Left hindlimb (tissue), 1 donor: Measurements from ENCODE around the gene SYNPO2.
"Not testable (repeated sequence)": the region's sequence is repeated elsewhere in the genome, so short reads cannot be mapped to it uniquely, and the experiment has no call there.

Experiments
- DNase-seq: peaks from one replicate; pipeline ENCODE4 v3.0.0-alpha.2; 2018

SYNPO2 gene, protein sequence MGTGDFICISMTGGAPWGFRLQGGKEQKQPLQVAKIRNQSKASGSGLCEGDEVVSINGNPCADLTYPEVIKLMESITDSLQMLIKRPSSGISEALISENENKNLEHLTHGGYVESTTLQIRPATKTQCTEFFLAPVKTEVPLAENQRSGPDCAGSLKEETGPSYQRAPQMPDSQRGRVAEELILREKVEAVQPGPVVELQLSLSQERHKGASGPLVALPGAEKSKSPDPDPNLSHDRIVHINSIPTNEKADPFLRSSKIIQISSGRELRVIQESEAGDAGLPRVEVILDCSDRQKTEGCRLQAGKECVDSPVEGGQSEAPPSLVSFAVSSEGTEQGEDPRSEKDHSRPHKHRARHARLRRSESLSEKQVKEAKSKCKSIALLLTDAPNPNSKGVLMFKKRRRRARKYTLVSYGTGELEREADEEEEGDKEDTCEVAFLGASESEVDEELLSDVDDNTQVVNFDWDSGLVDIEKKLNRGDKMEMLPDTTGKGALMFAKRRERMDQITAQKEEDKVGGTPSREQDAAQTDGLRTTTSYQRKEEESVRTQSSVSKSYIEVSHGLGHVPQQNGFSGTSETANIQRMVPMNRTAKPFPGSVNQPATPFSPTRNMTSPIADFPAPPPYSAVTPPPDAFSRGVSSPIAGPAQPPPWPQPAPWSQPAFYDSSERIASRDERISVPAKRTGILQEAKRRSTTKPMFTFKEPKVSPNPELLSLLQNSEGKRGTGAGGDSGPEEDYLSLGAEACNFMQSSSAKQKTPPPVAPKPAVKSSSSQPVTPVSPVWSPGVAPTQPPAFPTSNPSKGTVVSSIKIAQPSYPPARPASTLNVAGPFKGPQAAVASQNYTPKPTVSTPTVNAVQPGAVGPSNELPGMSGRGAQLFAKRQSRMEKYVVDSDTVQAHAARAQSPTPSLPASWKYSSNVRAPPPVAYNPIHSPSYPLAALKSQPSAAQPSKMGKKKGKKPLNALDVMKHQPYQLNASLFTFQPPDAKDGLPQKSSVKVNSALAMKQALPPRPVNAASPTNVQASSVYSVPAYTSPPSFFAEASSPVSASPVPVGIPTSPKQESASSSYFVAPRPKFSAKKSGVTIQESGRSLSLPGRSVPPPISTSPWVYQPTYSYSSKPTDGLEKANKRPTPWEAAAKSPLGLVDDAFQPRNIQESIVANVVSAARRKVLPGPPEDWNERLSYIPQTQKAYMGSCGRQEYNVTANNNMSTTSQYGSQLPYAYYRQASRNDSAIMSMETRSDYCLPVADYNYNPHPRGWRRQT

DNA sequence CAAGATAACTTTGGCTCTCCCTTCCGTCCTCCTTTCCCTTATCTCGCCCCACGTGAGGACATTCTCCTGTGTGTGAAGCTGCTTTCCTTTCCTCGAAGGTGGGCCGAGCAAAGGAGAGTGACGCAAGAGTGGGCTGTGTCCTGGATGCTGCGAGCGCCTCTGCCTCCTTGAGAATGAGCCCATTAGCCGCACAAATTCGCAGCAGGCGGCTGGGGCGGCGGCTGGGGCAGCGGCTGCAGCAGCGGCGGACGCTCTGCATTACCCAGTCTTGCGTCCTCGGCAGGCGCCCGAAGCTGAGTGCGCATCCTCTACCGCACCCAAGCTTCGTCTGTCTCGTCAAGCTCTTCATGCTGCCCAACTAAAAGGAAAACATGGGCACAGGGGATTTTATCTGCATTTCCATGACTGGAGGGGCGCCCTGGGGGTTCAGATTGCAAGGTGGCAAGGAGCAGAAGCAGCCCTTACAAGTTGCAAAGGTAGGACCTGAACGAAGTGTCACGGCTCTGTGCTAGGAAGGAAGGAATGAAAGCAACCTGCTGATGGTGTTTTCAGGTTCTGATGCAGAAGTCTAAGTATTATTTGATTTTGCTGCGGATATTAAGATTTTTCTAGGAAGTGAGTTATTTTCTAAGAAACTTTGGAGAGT is at the start of gene SYNPO2:
SYNPO2 (plus strand) TSS at position 189 of the 646 bp plus-strand sequence; CDS start at position 372, 183 bp downstream.
- peak; percentile 79 for DNase-seq

DNA sequence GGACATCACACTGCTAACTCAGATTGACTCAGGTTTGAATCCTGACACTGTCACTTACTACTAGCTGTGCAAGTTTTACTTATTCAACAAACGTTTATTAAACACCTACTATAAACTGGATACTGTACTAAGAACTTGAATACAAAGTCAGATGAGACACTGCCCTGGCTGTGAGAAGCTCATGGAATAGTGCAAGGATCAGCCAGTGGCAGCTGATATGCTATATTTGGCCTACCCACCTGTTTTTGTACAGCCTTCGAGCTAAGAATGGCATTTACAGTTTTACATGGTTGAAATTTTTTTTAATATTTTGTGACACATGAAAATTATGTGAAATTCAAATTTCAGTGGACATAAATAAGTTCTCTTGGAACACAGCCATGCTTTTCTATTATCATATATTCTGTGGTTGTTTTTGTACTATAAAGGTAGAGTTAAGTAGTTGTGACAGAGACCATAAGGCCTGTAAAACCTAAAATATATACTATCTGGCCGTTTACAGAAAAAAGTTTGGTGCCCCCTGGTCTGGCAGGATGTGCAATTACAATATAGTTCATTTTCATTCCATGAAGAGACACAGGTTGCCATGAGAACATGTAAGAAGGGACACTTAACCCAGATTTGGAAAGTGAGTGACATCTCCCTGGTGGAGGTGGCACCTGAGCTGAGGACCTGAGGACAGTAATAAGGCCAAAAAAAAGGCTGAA is 49.3 kb upstream of the SYNPO2 start:
- no peak for DNase-seq

DNA sequence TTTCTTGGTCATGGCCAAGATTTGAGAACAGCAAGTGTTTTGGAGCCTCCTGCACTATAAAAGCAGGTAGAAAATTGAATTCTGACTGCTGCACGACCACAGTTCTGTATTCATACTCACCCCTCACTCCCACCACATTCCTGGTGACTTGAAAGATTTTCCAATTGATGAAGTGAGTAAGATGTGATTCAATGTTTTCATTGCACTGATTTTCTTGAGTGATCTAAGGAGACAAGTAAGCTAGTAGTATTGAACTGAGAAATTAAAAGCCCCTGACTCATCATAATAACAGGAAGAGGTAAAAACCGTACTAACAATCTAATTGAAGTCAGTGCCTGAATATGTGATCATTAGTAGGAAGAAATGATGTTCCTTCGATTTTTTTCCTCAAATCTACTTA is 46.6 kb upstream of the SYNPO2 start:
- DNase-seq = no peak

DNA sequence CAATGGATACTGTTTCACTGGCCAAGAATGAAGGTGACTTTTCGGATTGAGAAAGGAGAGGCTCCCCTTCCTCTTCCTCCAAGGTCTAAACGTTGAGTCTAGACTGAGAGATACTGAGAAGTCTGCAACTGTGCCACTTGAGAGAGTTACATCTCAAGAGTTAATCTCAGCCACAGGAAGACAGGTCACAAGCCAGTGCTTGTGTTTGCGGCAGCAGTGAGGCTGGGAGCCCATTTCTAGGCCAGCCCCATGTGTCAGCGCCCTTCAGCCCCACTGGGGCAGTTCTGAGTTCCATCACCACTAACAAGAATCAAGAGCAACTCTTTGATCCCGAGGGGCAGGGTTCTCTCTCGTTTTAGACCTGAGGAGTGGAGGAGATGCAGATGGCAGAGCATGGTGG is 45.4 kb upstream of the SYNPO2 start:
- DNase-seq = no peak

DNA sequence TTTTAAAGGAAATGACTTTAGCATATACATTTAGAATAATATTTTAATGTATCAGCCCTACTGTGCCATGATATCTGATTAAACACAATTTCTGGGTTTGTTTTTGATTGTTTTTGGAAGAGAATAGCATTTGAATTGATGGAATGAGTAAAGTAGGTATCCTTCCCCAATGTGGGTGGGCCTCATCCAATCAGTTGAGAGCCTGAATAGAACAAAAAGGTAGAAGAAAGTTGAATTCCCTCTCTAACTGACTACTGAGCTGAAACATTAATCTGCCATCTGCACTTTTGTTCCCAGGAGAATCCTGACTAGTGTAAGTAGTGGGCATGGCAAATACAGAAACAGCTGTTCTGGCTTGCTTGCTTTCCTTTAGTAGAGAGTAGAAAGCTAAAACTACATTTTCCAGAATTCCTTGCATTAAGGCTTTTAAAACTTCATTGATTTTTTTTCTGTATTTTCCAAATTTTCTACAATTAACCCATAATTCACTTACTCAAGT is 43.1 kb upstream of the SYNPO2 start:
- DNase-seq = no peak

DNA sequence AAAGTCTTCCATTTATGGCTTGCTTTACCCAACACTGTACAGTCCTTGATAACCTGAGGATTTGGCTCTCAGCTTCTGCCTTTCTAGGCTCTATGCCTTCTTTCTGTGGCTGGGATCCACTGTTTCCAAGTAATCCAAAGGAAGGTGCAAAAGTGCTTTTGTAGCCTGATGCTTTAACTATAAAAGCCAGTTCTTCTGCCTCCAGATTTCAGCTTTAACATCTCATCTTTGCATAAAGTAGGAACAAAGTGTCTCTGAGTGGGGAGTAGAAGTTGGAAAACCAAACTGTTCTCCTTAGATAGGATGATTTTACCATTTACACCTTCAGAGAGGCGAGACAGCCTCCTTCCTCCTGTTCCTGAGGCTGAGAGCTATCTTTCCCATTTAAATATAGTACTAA is 41.7 kb upstream of the SYNPO2 start:
- DNase-seq = no peak

DNA sequence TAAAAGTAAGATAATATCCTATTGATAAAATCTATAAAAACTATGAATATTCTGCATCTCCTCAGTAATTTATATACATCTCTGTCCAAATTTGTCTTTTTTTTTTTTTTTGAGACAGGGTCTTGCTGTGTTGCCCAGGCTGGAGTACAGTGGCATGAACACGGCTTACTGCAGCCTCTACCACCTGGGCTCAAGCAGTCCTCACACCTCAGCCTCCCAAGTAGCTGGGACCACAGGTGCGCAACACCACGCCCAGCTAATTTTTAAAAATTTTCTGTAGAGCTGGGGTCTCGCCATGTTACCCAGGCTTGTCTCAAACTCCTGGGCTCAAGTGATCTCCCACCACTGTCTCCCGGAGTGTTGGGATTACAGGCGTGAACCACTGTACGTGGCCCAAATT is 40.4 kb upstream of the SYNPO2 start:
- DNase-seq = no peak

DNA sequence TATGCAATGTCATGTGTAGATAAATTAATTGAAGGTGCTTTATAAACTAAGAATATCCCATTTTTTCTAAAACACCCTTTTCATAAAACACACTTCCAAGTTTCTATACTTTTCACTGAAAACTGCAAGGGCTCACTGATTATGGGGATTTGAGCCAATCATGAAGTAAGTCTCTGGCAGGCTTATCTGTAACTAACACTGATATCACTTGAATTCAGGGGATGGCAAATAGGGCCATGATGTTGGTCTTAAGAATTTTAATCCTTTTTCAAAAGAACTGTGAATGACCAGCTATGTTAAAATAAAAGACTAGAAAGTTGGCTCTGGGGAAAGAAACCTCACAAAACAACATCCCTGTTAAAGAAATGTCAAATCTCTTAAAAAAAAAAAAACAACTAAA is 39.8 kb upstream of the SYNPO2 start:
- DNase-seq = no peak

DNA sequence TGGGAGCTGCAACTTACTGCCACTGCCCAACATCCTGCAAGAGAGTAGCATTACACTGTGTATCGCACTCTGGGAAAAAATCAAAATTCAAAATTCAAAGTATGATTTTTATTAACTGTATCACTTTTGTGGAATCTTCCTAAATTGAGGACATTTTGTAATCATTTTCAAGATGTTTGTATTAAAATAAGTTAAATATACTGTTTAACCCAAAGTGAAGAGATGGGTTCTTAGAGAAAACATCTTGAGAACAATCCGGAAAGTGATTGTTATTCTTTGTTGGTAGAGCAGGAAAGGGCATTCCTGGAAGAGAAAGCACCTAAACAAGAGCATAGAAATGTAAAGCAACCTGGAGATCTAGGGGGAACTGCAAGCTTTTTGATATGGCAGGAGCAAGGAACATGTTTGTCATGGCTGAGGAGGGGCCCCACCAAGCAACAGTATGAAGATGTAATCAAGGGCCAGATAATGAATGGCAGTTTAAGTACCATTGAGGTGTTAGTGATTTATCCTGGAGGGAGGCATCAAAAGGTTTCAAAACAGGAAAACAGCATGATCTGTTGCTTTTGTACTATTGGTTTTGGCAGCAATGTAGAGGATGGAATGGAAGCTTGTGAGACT is 38.7 kb upstream of the SYNPO2 start:
- DNase-seq = no peak

DNA sequence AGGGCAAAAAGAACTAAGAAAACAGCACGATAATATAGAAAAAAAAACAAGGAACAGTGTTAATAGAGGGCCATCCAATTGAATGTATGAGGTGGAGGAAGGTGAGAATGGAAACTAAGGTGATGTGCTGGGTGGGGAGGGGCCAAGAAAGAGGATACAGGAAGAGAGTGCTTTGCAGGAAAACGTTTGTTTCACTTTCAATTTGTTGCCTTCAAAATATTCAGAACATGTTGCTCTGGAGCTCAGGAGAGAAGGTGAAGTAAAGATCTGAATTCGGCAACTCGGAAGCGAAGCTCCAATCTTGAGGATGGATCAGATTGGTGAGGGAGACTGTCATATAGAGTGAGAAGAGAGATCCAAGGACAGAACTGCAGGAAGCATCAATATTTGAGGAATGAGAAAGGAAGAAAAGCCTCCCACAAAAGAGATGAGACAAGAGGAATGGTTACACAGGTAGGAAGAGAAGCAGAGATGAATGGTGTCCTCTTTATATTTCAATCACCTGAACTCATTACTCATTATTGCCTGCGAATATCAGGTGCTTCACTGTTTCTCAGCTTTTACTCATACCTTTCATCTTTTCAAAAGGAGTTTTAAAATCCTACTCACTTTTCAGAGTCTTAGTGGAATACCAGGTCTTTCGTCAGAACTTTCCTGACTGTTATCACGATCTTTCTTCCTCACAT is 38.0 kb upstream of the SYNPO2 start:
- DNase-seq = no peak

DNA sequence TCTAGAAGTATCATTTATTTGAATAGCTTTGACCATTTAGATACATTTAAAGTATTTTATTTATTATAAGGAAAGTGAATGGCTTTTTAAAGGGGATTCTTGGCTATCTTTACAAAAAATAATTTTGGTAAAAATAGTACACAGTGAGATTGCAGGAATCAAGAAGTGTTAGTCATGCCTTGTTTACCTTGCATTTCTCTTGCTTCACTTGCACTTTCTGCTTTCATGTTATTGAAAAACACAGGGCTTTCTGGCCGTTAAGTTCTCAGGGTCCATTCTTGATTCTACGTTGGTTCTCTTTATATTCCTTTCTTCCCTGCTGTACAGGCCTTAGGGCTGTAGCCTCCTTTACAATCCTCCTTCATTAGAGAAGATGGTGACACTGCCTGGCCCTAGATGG is 30.9 kb upstream of the SYNPO2 start:
- DNase-seq = no peak

DNA sequence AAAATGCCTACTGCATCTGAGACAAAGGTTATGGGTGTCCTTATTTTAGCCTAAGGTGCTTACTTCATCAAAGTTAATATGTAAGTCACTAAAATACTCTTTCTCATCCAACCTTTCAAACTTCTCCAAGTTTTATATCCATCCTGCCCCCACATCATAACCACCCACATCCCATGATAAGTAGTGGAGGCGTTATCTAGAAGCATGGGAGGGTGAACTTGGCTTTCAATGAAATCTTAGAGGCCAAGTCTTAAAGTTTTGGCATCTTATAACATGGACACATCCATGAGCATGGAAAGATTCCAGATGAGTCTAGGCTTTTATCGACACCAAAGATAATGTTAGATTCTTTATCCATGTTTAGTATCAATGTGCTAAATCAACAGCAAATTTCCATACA is 29.9 kb upstream of the SYNPO2 start:
- DNase-seq = no peak

DNA sequence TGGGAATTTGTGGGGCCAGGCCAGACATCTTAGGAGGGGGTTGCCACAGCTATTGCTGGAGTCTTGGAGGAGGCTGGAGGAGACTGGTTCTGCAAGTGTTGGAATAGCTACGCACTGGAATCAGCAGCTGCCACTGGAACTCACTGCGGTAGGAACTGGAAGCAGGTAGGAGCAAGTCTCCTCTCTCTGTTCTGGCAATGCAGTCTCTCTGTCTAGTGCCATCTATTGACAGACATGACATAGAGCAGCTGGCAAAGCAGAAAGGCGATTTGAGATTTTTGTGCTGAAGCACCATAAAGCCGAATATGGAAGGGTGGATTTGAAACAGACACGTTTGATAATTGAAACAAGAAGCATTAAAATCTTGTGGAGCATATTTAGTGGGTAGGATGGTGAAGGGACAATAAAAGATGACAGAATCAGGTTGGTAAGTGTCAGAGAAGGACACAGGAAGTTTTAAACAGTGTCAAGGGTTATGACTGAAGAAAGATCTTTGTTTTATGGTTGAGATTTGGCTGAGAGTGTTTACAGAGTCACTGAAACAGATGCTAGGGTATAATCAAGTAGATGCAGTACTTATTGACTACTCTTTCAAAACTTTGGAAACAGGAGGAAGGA is 23.5 kb upstream of the SYNPO2 start:
- no peak for DNase-seq

DNA sequence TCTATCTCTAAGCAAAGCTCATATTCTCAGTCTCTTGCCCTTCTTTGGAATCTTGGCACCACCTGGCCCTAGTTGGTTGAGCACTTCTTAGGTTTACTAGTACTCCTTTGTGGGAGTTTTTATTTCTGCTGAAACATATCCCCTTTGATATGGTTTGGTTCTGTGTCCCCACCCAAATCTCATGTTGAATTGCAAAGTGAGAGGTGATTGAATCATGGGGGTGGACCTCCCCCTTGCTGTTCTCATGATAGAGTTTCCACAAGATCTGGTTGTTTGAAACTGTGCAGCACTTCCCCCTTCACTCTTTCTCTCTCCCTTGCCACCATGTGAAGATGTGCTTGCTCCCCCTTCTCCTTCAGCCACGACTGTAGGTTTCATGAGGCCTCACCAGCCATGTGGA is 22.2 kb upstream of the SYNPO2 start:
- no peak for DNase-seq

DNA sequence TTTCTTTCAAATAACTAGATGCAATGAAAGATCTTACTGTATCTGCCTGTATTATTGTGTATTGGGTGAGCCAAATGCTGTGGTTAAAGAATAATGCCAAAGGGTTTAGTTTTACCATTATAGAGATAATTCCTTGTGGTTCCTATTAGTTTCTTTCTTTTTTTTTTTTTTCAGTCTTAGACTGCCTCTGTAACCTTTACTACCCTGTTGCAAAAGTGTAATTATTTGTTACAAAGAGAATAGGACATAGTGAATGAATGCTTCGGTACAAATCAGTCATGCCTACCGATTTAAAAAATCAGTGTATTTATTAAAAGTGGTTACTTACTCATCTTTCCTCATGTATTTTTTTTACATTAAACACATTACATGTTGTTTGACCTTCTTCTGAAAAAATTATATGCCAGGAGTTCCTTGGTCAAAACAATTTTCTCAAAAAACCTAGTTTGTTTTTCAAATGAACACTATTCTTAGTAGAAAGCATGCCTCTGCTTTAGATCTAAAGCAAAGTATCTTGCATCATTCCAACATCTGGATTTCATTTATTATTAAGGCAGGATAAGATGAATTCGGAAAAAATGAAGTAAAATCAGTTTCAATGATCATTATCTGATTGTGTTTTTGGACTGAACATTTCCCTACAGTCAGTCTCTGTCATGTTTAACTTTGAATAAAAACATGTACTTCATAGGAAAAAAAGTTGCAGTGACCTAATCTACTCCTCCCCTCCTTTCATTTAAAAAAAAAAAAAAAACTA is 21.2 kb upstream of the SYNPO2 start:
- DNase-seq = no peak

DNA sequence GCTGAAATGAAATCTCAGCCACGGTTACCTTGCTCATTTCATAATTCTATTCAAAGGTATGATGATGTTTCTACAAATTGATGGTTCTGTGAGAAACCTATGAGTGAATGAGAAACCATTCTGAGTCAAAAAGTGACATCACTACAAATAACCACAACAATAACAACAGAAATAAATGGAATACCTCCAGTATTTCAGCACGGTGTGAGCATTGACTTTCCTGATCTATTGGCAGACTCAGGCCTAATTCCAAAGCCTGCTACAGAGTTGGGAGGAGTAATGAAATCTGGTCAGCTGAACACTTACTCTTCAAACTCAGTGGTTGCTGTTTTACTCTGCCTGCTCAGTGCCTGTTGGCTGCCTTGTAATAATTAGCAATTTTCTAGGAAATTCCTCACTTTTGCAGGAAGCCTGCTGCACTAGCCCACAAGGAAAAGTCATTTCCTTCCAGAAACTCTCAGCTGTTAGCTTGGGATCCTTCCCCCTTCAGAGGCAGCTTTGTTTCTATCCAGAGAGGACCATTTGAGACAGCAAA is 18.8 kb upstream of the SYNPO2 start:
- peak; percentile 40 for DNase-seq

DNA sequence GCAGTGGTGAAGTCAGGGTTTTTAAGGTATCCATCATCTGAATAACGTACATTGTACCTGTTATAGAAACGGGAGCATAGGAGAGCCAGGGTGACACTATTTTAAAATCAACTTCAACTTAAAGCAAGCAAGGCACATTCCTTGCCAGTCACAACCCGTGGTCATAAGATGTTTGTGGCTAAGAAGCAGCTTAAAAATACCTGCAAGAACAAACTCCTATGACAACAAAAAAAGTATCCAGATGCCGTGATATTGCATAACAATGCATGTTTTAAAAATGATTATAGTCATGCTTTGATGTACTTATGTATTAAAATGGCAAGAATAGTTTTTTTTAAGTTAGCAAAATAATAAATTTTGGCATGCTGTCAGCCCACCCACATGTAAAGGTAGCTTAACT is 16.5 kb upstream of the SYNPO2 start:
- DNase-seq = no peak

DNA sequence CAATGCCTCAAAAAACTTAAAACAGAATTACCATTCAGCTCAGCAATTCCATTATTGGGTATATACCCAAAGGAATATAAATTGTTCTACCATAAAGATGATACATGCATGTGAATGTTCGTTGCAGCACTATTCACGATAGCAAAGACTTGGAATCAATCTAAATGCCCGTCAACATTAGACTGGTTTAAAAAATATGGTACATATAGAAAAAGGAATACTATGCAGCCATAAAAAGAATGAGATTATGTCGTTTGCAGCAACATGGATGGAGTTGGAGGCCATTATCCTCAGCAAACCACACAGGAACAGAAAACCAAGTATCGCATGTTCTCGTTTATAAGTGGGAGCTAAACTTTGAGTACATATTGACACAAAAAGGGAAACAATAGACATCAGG is 10.9 kb upstream of the SYNPO2 start:
- no peak for DNase-seq

DNA sequence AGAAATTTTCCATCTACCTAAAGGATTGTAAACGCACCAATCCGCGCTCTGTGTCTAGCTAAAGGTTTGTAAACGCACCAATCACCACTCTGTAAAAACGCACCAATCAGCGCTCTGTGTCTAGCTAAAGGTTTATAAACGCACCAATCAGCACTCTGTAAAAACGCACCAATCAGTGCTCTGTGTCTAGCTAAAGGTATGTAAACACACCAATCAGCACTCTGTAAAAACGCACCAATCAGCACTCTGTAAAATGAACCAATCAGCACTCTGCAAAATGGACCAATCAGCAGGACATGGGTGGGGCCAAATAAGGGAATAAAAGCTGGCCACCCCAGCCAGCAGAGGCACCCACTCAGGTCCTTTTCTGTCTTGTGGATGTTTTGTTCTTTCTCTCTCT is 10.1 kb upstream of the SYNPO2 start:
- DNase-seq = not testable (repeated sequence)
